Lung microvascular endothelial cell (primary cell): ENCODE measurements around the gene AGO4. TPM values are rescaled to one million over a fixed set of nuclear protein-coding genes. Genes with fewer than 3 reads are reported as not detected.
"Not testable (repeated sequence)": the region's sequence is repeated elsewhere in the genome, so short reads cannot be mapped to it uniquely, and the experiment has no call there.

Experiments
- DNase-seq, 2 donors: peaks; one replicate each; pipeline versions ENCODE4 v3.0.0 to v3.0.0-alpha.2; 2010; ENCODE audit warnings: low read depth in 2 of 2
- total RNA-seq: library from RNA; depleted of rRNA; stranded (reverse); fragments of >200 nt; gene quantifications from 2 replicates; pipeline ENCODE4 v1.2.1, GENCODE V29; 2014

The AGO4 gene
- 22.4 and 37.9 TPM in 2 replicates for total RNA-seq

GRCh38 chr1:35807614-35808449, at the start of gene AGO4:
Gene AGO4 (plus strand): TSS chr1:35808016. CDS start chr1:35808417, 401 bp downstream.
- peak; percentile 58 to 69 for DNase-seq

- peak in 1 of 2 donors; percentile 63 for DNase-seq
These were observed 45.7 kb upstream of the AGO4 start for GRCh38 chr1:35762141-35762540.

GRCh38 chr1:35763201-35763600, 44.6 kb upstream of the AGO4 start:
- DNase-seq, result no peak

- no peak for DNase-seq
These were observed 43.5 kb upstream of the AGO4 start for GRCh38 chr1:35764283-35764682.

- no peak for DNase-seq
These were observed 39.2 kb upstream of the AGO4 start for GRCh38 chr1:35768350-35769187.

- DNase-seq, result peak; percentile 88 to 90
These were observed 38.5 kb upstream of the AGO4 start for GRCh38 chr1:35769188-35769758.

- DNase-seq, result peak; percentile 3 to 33
These were observed 34.1 kb upstream of the AGO4 start for GRCh38 chr1:35773711-35774110.

GRCh38 chr1:35776172-35776571, 31.6 kb upstream of the AGO4 start:
- DNase-seq, result not testable (repeated sequence)

GRCh38 chr1:35777109-35777508, 30.7 kb upstream of the AGO4 start:
- DNase-seq, result no peak

- DNase-seq, result no peak
These were observed 24.7 kb upstream of the AGO4 start for GRCh38 chr1:35783055-35783583.

- DNase-seq, result not testable (repeated sequence)
These were observed 23.5 kb upstream of the AGO4 start for GRCh38 chr1:35784364-35784763.

GRCh38 chr1:35788139-35788538, 19.7 kb upstream of the AGO4 start:
- DNase-seq, result no peak

GRCh38 chr1:35790670-35791069, 17.1 kb upstream of the AGO4 start:
- no peak for DNase-seq

- DNase-seq, result no peak
These were observed 12.5 kb upstream of the AGO4 start for GRCh38 chr1:35795295-35795694.

- no peak for DNase-seq
These were observed 10.4 kb upstream of the AGO4 start for GRCh38 chr1:35797380-35797779.

- DNase-seq, result not testable (repeated sequence)
These were observed 9.8 kb upstream of the AGO4 start for GRCh38 chr1:35798019-35798418.

GRCh38 chr1:35800167-35800887, 7.5 kb upstream of the AGO4 start:
- not testable (repeated sequence) for DNase-seq

- DNase-seq, result peak; percentile 50 to 62
These were observed 766 bp downstream of the AGO4 start for GRCh38 chr1:35808450-35809113.

GRCh38 chr1:35809114-35810095, 1.6 kb downstream of the AGO4 start:
- no peak for DNase-seq
